22Rv1 (cell line): ENCODE data around the gene S100G.
"Not testable (repeated sequence)": the region's sequence is repeated elsewhere in the genome, so short reads cannot be mapped to it uniquely, and the experiment has no call there.

ENCODE experiments used
- H3K27ac ChIP-seq: fragments of 450-650 bp; 2 replicates; pipeline ENCODE4 v1.5.1; 2017
- ZFX ChIP-seq: fragments of 450-650 bp; IDR thresholded peaks from 2 replicates; pipeline ENCODE4 v1.6.1; 2017; ENCODE audit warnings: antibody characterized with exemption, borderline replicate concordance
- TF ChIP-seq, protein P1 (sequence below): fragments of 450-650 bp; IDR thresholded peaks from 2 replicates; pipeline ENCODE4 v1.5.1; 2017; ENCODE audit warnings: mild to moderate bottlenecking

S100G gene, protein sequence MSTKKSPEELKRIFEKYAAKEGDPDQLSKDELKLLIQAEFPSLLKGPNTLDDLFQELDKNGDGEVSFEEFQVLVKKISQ

DNA sequence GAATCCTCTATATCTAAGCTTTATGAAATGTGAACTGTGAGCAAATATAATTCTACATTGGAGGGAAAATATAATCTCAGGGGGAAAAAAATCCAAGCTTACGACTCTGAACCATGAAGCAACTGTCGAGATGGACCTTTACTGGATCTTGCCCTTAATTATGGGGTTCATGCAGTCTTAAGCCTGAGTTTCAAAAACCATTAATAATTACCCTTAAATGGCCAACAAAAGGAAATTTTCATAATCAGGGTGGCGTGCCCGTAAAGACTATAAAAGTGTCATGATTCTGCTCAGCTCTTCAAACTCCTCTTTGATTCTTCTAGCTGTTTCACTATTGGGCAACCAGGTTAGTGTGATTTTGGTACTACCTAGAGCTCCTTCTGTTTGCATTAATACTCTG, at the start of gene S100G:
TSS of gene S100G (plus strand) at position 301 of the 400 bp plus-strand sequence. CDS start 849 bp downstream, outside the sequence.
- TF ChIP-seq ZFX: no peak
- TF ChIP-seq, protein P1, sequence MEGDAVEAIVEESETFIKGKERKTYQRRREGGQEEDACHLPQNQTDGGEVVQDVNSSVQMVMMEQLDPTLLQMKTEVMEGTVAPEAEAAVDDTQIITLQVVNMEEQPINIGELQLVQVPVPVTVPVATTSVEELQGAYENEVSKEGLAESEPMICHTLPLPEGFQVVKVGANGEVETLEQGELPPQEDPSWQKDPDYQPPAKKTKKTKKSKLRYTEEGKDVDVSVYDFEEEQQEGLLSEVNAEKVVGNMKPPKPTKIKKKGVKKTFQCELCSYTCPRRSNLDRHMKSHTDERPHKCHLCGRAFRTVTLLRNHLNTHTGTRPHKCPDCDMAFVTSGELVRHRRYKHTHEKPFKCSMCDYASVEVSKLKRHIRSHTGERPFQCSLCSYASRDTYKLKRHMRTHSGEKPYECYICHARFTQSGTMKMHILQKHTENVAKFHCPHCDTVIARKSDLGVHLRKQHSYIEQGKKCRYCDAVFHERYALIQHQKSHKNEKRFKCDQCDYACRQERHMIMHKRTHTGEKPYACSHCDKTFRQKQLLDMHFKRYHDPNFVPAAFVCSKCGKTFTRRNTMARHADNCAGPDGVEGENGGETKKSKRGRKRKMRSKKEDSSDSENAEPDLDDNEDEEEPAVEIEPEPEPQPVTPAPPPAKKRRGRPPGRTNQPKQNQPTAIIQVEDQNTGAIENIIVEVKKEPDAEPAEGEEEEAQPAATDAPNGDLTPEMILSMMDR: no peak

DNA sequence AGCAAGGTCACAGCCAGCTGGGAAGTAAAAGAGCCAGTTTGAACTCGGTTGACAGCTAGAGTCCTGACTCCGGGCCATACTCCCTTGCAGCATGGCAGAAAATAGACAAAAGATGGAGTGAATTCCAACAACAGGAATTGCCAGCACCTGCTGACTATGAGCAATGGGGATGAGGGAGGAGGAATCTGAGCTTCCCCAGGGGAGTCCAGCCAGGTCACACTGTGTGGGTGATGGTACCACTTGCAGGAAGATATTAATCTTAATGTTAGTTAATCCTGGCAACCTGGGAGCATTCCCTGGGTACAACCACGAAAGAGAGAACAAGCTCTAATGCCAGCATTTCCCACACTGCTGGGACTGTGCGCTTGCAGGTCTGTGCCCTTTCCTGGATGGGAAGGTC, 48.1 kb upstream of the S100G start:
- no peak overlapping the region for H3K27ac ChIP-seq
- TF ChIP-seq ZFX: no peak

More for the DNA sequence above, at the start of gene S100G:
- no peak within 1 kb of the TSS for H3K27ac ChIP-seq

DNA sequence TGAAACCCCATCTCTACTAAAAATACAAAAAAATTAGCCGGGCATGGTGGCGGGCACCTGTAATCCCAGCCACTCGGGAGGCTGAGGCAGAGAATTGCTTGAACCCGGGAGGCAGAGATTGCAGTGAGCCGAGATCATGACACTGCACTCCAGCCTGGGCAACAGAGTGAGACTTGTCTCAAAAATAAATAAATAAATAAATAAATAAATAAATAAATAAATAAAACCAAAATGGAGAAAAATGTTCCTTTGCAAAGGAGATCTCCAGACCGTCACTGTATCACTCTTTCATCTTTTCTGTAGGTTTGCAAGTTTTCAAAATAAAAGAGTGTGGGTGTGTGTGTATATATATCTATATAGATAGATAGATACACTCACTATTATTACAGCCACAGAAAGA, 46.7 kb upstream of the S100G start:
- H3K27ac ChIP-seq: not testable (repeated sequence)

DNA sequence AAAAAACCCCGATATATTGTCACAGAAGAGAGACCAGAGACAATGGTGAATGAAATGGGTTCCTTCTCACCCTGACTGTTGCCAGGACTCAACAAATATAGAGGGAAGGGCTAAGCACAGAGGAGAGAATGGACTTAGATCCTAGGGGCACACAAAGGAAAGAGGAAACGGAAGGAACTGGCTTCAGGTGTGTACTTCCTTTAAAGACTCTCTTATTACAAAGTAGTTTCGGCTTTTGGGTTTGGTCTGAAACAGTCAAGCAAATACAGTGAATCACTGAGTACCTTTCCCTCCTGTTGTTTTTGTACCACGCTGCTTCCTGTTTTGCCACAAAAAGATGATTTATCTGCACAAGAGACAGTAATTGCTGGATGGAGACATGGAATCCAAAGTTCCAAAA, 46.1 kb upstream of the S100G start:
- TF ChIP-seq, protein P1: no peak
- TF ChIP-seq ZFX: no peak
- H3K27ac ChIP-seq: no peak overlapping the region

DNA sequence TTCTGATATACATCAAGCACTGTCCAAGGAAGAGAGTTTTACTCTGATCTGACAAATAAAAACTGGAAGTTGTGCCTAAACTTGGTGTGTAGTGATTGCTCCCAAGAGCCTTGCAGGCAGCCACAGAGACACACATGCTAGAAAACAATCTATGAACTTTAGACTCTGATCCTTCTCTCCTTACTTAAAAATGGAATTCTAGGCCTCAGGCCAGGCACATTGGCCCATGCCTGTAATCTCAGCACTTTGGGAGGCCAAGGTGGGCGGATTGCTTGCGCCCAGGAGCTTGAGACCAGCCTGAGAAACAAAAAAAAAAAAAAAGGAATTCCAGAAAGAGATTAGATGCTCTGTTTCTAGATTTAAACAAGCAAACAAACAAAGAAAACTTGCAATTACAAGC, 45.6 kb upstream of the S100G start:
- TF ChIP-seq, protein P1: no peak
- TF ChIP-seq ZFX: no peak
- no peak overlapping the region for H3K27ac ChIP-seq

DNA sequence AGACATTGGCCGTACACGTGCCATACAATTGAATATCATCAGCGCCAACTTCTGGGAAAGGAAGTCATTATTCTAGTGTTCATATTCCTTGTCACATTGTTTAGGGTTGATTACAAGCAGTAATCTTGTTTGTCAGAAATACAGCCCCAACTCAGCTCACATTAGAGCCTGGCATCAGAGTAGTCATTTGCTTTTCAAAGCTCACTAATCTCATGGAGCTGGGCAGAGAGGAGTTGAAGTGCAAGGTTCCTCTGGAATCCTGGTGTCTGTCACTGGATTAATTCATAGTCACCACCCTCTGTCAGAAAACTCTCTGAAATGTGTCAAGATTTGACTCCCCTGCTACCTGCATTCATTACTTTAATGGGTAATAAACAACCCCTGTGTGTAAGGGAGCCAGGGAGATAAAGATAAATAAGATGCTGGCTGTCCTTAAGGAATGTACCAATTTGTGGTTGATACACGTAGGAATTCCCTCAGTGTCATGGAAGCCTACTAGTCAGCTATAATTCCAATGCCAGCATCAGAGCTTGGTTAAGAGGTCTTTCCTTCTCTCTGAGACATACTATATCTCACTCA, 43.7 kb upstream of the S100G start:
- TF ChIP-seq, protein P1: no peak
- no peak for TF ChIP-seq ZFX
- H3K27ac ChIP-seq: no peak overlapping the region

DNA sequence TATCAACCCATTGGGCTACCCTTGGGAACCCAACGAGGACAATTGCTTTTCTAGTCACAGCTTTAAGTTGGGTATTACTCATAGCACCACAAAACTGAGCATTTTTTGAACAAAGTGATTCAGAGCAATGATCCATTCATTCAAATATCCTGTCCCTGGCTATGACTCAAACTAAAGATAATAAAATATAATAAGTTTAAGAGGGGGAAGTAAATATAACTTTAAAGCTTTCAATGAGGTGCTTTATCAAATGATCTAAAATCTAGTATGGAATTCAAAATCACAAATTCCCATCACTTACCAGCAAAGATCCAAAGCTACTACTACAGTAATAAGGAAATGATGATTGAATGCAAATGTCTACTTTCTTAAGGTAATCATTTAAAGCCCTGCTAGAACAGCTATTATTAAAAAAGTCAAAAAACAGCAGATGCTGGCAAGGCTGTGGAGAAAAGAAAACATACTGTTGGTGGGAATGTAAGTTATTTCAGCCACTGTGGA, 39.8 kb upstream of the S100G start:
- TF ChIP-seq, protein P1: no peak
- no peak for TF ChIP-seq ZFX
- no peak overlapping the region for H3K27ac ChIP-seq

DNA sequence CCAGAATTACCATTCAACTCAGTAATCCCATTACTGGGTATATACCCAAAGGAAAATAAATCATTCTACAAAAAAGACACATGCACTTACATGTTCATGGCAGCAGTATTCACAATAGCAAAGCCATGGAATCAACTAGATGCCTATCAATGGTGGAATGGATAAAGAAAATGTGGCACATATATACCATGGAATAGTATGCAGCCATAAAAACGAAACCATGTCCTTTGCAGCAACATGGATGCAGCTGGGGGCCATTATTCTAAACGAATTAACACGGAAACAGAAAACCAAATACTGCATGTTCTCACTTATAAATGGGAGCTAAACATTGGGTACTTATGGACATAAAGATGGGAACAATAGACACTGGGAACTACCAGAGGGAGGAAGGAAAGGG, 39.3 kb upstream of the S100G start:
- not testable (repeated sequence) for H3K27ac ChIP-seq

DNA sequence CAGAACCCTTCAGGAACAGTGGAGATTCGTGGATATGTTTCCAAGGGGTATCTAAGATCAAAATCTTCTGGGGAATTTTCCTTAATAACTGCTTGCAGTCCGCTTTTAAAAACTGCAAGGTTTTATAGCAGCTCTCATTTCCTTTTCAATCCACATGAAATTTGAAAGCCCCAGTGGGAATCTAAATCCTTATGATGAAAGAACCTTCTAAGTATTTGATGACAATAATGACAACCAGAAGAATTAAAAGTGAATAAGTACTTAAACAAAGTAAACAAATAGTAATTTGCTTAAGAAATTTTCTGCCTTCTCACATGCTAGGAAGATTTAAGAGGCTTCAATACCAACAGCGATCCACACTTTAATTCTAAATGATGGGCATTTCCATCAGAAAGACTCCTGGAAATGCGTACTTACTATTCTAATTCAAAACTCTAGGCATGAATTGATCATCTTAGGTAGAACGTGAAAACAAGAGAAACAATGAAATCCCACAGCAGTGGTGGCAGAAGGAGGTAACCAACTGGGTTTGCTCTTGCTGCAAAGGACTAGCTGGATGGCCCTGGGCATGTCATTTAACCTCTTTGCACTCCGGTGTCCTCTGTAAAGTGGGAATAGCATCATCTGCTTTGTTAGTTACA, 37.6 kb upstream of the S100G start:
- TF ChIP-seq ZFX: no peak
- TF ChIP-seq, protein P1: no peak
- no peak overlapping the region for H3K27ac ChIP-seq
